Ectodermal cell (in vitro differentiated cells): ENCODE measurements around the gene SMARCC1.

ENCODE experiments used
- H3K27ac ChIP-seq: 2 replicates; pipeline ENCODE4 v1.7.0; 2013; ENCODE audit warnings: mild to moderate bottlenecking, low read depth, low read length; ENCODE audit not compliant: insufficient read depth, poor library complexity, severe bottlenecking
- H3K27me3 ChIP-seq: 2 replicates; pipeline ENCODE4 v1.7.0; 2013; ENCODE audit warnings: mild to moderate bottlenecking, low read length; ENCODE audit not compliant: insufficient read depth, control insufficient read depth, poor library complexity, severe bottlenecking
- H3K36me3 ChIP-seq: one replicate; pipeline ENCODE4 v1.7.0; 2013; ENCODE audit warnings: low read length; ENCODE audit not compliant: control insufficient read depth, insufficient read depth
- H3K4me1 ChIP-seq: one replicate; pipeline ENCODE4 v1.7.0; 2013; ENCODE audit warnings: low read length; ENCODE audit not compliant: control insufficient read depth, insufficient read depth
- H3K4me3 ChIP-seq: 2 replicates; pipeline ENCODE4 v1.7.0; 2013; ENCODE audit warnings: low read depth, low read length, control low read depth; ENCODE audit not compliant: insufficient read depth
- H3K9me3 ChIP-seq: 2 replicates; pipeline ENCODE4 v1.7.0; 2013; ENCODE audit warnings: mild to moderate bottlenecking, low read length, moderate library complexity; ENCODE audit not compliant: control insufficient read depth
- WGBS, 2 experiments: methylation state at CpG; one replicate each; pipeline ENCODE4 v1.1.7; 2013; ENCODE audit warnings: missing lambda C conversion rate in 2 of 2; 5-methylcytosine and 5-hydroxymethylcytosine counted together

The SMARCC1 gene

DNA sequence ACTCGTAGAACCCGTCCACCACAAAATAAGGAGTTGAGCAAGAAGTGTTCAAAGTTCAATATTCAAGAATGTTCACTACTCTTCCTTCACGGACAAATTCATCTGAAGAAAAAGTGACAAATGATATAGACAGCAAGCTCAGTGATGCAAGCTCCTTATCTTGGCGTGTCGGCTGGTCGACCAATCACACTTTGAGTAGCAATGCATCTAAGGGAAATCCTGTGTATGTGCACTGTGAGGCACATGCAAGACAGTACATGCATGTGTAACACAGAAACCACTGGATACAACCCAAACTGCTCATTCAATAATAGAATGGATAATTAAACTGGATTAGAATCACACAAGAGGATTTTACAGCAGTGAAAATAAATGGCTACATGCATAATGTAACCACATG lies 138.6 kb downstream of the SMARCC1 start:
- no peaks in the 10 kb centered on the region for H3K9me3 ChIP-seq
- H3K36me3 ChIP-seq = peaks cover 34% of the 10 kb centered on the region
- no peak overlapping the region for H3K4me3 ChIP-seq
- no peaks in the 10 kb centered on the region for H3K27me3 ChIP-seq
- H3K4me1 ChIP-seq = no peaks in the 10 kb centered on the region
- WGBS, 2 experiments = 95 to 98% methylated on average over 6 of the region's 6 CpGs
- peak overlapping the region; percentile 27 for H3K27ac ChIP-seq

DNA sequence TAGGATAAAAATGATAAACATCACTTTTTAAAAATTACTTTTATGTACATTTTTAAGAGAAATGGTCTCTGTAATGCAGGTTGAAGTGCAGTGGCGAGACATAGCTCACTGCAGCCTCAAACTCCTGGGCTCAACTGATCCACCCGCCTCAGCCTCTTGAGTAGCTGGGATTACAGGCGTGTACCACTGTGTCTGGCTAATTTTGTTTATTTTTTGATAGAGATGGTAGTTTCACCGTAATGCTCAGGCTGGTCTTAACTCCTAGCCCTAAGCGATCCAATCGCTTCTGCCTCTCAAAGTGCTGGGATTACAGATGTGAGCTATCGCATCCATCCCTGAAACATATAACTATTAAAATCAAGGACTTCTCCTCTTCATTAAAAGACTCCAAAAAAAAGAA lies 140.0 kb downstream of the SMARCC1 start:
- 96% methylated on average over 7 of the region's 7 CpGs for WGBS, 2 experiments
- Histone ChIP-seq H3K27ac (no peak overlapping the region), H3K4me3 (no peak overlapping the region), H3K27me3 (no peaks in the 10 kb centered on the region), H3K4me1 (no peaks in the 10 kb centered on the region), H3K36me3 (peaks cover 35% of the 10 kb centered on the region), H3K9me3 (no peaks in the 10 kb centered on the region)

- WGBS, 2 experiments = 87 to 93% methylated on average over 2 of the region's 2 CpGs
- Histone ChIP-seq H3K27ac (no peak overlapping the region), H3K36me3 (peaks cover 32% of the 10 kb centered on the region), H3K9me3 (no peaks in the 10 kb centered on the region), H3K4me1 (no peaks in the 10 kb centered on the region), H3K4me3 (no peak overlapping the region), H3K27me3 (no peaks in the 10 kb centered on the region)
These were observed 144.8 kb downstream of the SMARCC1 start for GRCh38 chr3:47636921-47637320.

DNA sequence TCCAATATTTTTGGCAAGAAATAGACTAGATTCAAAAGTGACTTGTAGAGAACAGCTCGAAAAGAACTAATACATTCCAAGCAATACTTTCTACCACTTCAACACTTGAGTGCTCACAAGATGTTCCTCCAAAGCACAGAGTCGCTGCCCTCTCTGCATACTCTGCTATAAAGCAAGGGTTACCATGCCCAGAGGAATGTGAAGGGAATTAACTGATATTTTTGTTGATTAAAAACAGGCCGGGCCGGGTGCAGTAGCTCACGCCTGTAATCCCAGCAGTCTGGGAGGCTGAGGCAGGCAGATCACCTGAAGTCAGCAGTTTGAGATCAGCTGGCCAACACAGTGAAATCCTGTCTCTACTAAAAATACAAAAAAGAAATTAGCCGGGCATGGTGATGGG lies 145.5 kb downstream of the SMARCC1 start:
- WGBS, 2 experiments = 94 to 95% methylated on average over 6 of the region's 6 CpGs
- H3K27me3 ChIP-seq = no peaks in the 10 kb centered on the region
- H3K27ac ChIP-seq = no peak overlapping the region
- no peak overlapping the region for H3K4me3 ChIP-seq
- no peaks in the 10 kb centered on the region for H3K9me3 ChIP-seq
- H3K36me3 ChIP-seq = peaks cover 35% of the 10 kb centered on the region
- no peaks in the 10 kb centered on the region for H3K4me1 ChIP-seq

DNA sequence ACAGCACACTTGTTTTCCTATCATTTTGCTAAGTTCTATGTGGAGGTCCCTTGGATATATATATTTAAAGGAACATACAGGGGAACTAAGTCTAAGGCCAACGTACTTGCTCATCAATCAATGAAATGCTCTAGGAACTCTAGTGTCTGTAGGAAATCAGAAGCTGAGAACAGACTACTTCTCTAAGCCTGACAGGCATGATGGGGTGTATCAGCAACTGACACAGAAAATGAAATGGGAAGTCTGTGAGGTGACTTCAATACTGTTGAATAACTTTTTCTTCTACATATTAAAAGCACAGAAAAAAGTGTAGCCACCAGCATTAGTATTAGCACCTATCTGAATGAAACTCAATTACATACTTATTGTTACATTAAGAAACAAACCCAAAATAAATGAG lies 146.2 kb downstream of the SMARCC1 start:
- H3K27me3 ChIP-seq = no peaks in the 10 kb centered on the region
- H3K4me1 ChIP-seq = no peaks in the 10 kb centered on the region
- no peaks in the 10 kb centered on the region for H3K9me3 ChIP-seq
- 100% methylated on average over 1 of the region's 1 CpG for WGBS, 2 experiments
- H3K4me3 ChIP-seq = no peak overlapping the region
- H3K36me3 ChIP-seq = peaks cover 41% of the 10 kb centered on the region
- H3K27ac ChIP-seq = no peak overlapping the region

GRCh38 chr3:47634996-47635395 lies 146.7 kb downstream of the SMARCC1 start:
- Histone ChIP-seq H3K27ac (no peak overlapping the region), H3K4me1 (no peaks in the 10 kb centered on the region), H3K36me3 (peaks cover 41% of the 10 kb centered on the region), H3K9me3 (no peaks in the 10 kb centered on the region), H3K4me3 (no peak overlapping the region), H3K27me3 (no peaks in the 10 kb centered on the region)
- WGBS, 2 experiments = 93 to 96% methylated on average over 6 of the region's 6 CpGs

- peaks cover 53% of the 10 kb centered on the region for H3K36me3 ChIP-seq
- 97 to 98% methylated on average over 1 of the region's 1 CpG for WGBS, 2 experiments
- H3K9me3 ChIP-seq = no peaks in the 10 kb centered on the region
- H3K4me1 ChIP-seq = no peaks in the 10 kb centered on the region
- H3K4me3 ChIP-seq = no peak overlapping the region
- no peaks in the 10 kb centered on the region for H3K27me3 ChIP-seq
- no peak overlapping the region for H3K27ac ChIP-seq
These were observed 150.9 kb downstream of the SMARCC1 start for GRCh38 chr3:47630810-47631209.

- Histone ChIP-seq H3K9me3 (no peaks in the 10 kb centered on the region), H3K4me3 (no peak overlapping the region), H3K4me1 (no peaks in the 10 kb centered on the region), H3K27me3 (no peaks in the 10 kb centered on the region), H3K36me3 (peaks cover 61% of the 10 kb centered on the region), H3K27ac (no peak overlapping the region)
- WGBS, 2 experiments = 94 to 99% methylated on average over 4 of the region's 6 CpGs
These were observed 151.9 kb downstream of the SMARCC1 start for GRCh38 chr3:47629770-47630169.

- Histone ChIP-seq H3K27me3 (no peaks in the 10 kb centered on the region), H3K4me1 (no peaks in the 10 kb centered on the region), H3K36me3 (peaks cover 70% of the 10 kb centered on the region), H3K4me3 (no peak overlapping the region), H3K9me3 (no peaks in the 10 kb centered on the region), H3K27ac (no peak overlapping the region)
- 95% methylated on average over 6 of the region's 6 CpGs for WGBS, 2 experiments
These were observed 153.3 kb downstream of the SMARCC1 start for GRCh38 chr3:47628426-47628825.

DNA sequence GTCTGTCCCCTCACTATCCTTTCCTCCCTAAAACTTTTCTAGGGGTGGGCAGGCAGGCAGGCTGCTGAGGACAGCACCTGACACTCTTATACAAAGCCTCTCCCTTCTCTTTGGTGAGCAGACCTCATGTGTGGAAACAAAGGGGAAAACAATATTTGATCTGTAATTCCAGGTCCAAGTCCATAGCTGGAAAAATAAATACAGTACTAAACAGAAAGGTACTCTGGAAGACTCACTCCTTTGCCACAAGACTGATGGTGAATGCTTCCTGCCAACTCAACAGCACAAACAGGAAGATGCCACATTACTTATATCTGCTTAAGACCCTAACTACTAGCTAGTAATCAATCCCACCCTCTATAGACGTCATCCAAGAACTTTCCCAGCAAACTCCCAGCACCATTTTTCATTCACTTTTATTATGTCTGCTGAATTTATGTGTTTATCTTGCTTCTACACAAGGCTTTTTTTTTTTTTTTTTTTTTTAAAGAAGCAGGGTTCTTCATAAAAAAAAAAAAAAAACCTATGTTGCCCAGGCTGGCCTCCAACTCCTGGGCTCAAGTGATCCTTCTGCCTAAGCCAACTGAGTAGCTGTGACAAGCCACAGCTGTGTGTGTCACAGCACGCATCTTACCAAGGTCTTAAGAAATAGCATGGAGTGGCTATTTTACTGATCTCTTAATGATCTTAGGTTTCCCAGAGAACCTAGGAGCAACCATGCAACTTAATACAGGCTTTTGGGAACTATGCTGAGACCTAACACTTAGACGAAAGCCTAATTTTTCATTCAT lies 158.8 kb downstream of the SMARCC1 start:
- Histone ChIP-seq H3K9me3 (no peaks in the 10 kb centered on the region), H3K27me3 (no peaks in the 10 kb centered on the region), H3K4me3 (no peak overlapping the region), H3K36me3 (peaks cover 70% of the 10 kb centered on the region), H3K4me1 (no peaks in the 10 kb centered on the region), H3K27ac (no peak overlapping the region)
- WGBS, 2 experiments = 93 to 100% methylated on average over 3 of the region's 3 CpGs
